Measurements from ENCODE around the gene SEMA3F. TPM values are rescaled to one million over a fixed set of nuclear protein-coding genes. Genes with fewer than 3 reads are reported as not detected.
A peak's percentile ranks its signal among the peaks of the same experiment; 100 is the strongest.
"Not testable (repeated sequence)": the region's sequence is repeated elsewhere in the genome, so short reads cannot be mapped to it uniquely, and the experiment has no call there.

Gene SEMA3F
- total RNA-seq, 2 experiments from 2014 or later, result not detected

DNA sequence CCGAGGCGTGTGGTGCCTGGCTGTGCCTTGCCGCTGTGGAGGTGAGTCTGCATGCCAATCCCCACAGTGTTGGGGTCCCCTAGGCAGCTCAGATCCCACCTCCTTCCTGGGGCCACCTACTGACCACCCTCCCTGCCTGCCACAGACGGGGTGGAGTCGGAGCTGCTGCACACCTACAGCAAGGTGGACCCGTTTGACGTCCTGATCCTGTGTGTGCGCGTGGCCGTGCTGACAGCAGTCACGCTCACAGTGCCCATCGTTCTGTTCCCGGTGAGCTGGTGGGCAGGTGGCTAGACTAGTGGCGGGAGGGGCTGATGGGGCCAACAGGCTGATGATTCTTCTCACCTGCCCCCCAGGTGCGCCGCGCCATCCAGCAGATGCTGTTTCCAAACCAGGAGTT, 63.3 kb downstream of the SEMA3F start:
- H3K4me1 Mint-ChIP-seq, result no peaks in the 10 kb centered on the region
- no peak overlapping the region for H3K27ac Mint-ChIP-seq
- H3K27me3 Mint-ChIP-seq, result no peaks in the 10 kb centered on the region
- no peaks in the 10 kb centered on the region for H3K36me3 Mint-ChIP-seq (ENCODE audit: low read depth)
- DNase-seq, result no peak
- no peak overlapping the region for H3K4me3 Mint-ChIP-seq
- POLR2A ChIA-PET, result no interaction called here
- CTCF ChIA-PET, result interaction anchor here (1.1 to 17.4 kb wide), 8 partner anchors 8 to 98 kb away, joined by 3 to 175 read pairs (median 4); partner anchors contain the start of gene SLC38A3
- no peaks in the 10 kb centered on the region for H3K9me3 Mint-ChIP-seq

GRCh38 chr3:50219285-50219684, 64.2 kb downstream of the SEMA3F start:
- no peaks in the 10 kb centered on the region for H3K9me3 Mint-ChIP-seq
- ChIA-PET POLR2A (no interaction called here), CTCF (interaction anchor here (0.6 to 17.4 kb wide), 8 partner anchors 9 to 98 kb away, joined by 3 to 175 read pairs (median 4); partner anchors contain the start of gene SLC38A3)
- H3K27me3 Mint-ChIP-seq, result peaks cover 3% of the 10 kb centered on the region
- H3K4me1 Mint-ChIP-seq, result peaks cover 2% of the 10 kb centered on the region
- DNase-seq, result no peak
- H3K4me3 Mint-ChIP-seq, result no peak overlapping the region
- no peak overlapping the region for H3K27ac Mint-ChIP-seq
- H3K36me3 Mint-ChIP-seq (ENCODE audit: low read depth), result no peaks in the 10 kb centered on the region

GRCh38 chr3:50220109-50220508, 65.0 kb downstream of the SEMA3F start:
- CTCF ChIA-PET, result interaction anchor here (0.9 to 17.4 kb wide), 7 partner anchors 9 to 64 kb away, joined by 3 to 175 read pairs (median 3); partner anchors contain the start of gene SLC38A3
- POLR2A ChIA-PET, result no interaction called here
- no peak for DNase-seq
- Mint-ChIP-seq H3K27me3 (peaks cover 6% of the 10 kb centered on the region), H3K9me3 (no peaks in the 10 kb centered on the region), H3K36me3 (ENCODE audit: low read depth) (no peaks in the 10 kb centered on the region), H3K27ac (no peak overlapping the region), H3K4me1 (peaks cover 2% of the 10 kb centered on the region), H3K4me3 (no peak overlapping the region)

- H3K27ac Mint-ChIP-seq, result peak overlapping the region; percentile 72
- H3K4me3 Mint-ChIP-seq, result no peak overlapping the region
- ChIA-PET POLR2A (no interaction called here), CTCF (interaction anchor here (0.6 to 17.4 kb wide), 5 partner anchors 10 to 46 kb away, joined by 3 to 175 read pairs (median 4); no protein-coding TSS in a partner anchor)
- peaks cover 10% of the 10 kb centered on the region for H3K27me3 Mint-ChIP-seq
- no peaks in the 10 kb centered on the region for H3K36me3 Mint-ChIP-seq (ENCODE audit: low read depth)
- H3K9me3 Mint-ChIP-seq, result no peaks in the 10 kb centered on the region
- H3K4me1 Mint-ChIP-seq, result peaks cover 7% of the 10 kb centered on the region
- DNase-seq, result no peak
Measured at GRCh38 chr3:50221051-50221410, 65.9 kb downstream of the SEMA3F start.

- H3K27ac Mint-ChIP-seq, result peak overlapping the region; percentile 72
- H3K9me3 Mint-ChIP-seq, result no peaks in the 10 kb centered on the region
- no peak overlapping the region for H3K4me3 Mint-ChIP-seq
- peaks cover 11% of the 10 kb centered on the region for H3K4me1 Mint-ChIP-seq
- DNase-seq, result no peak
- H3K27me3 Mint-ChIP-seq, result peaks cover 10% of the 10 kb centered on the region
- CTCF ChIA-PET, result interaction anchor here (0.6 to 17.4 kb wide), 5 partner anchors 10 to 84 kb away, joined by 3 to 175 read pairs (median 4); no protein-coding TSS in a partner anchor
- H3K36me3 Mint-ChIP-seq (ENCODE audit: low read depth), result no peaks in the 10 kb centered on the region
- POLR2A ChIA-PET, result interaction anchor here (0.6 kb wide), 1 partner anchor 18 kb away, joined by 3 read pairs; no protein-coding TSS in a partner anchor
Measured at GRCh38 chr3:50221411-50222168, 66.5 kb downstream of the SEMA3F start.

- no peak overlapping the region for H3K4me3 Mint-ChIP-seq
- no peak overlapping the region for H3K27ac Mint-ChIP-seq
- peaks cover 10% of the 10 kb centered on the region for H3K27me3 Mint-ChIP-seq
- DNase-seq, result no peak
- CTCF ChIA-PET, result interaction anchor here (1.0 to 17.4 kb wide), 3 partner anchors 24 to 85 kb away, joined by 3 to 175 read pairs (median 6); no protein-coding TSS in a partner anchor
- POLR2A ChIA-PET, result interaction anchor here (0.6 kb wide), 1 partner anchor 19 kb away, joined by 3 read pairs; no protein-coding TSS in a partner anchor
- H3K9me3 Mint-ChIP-seq, result no peaks in the 10 kb centered on the region
- peaks cover 17% of the 10 kb centered on the region for H3K4me1 Mint-ChIP-seq
- no peaks in the 10 kb centered on the region for H3K36me3 Mint-ChIP-seq (ENCODE audit: low read depth)
Measured at GRCh38 chr3:50222169-50222528, 67.0 kb downstream of the SEMA3F start.

GRCh38 chr3:50224639-50225038, 69.5 kb downstream of the SEMA3F start:
- Mint-ChIP-seq H3K36me3 (ENCODE audit: low read depth) (no peaks in the 10 kb centered on the region), H3K4me1 (peaks cover 32% of the 10 kb centered on the region), H3K4me3 (no peak overlapping the region), H3K9me3 (no peaks in the 10 kb centered on the region), H3K27ac (no peak overlapping the region), H3K27me3 (peaks cover 10% of the 10 kb centered on the region)
- CTCF ChIA-PET, result interaction anchor here (0.6 to 17.4 kb wide), 14 partner anchors 11 to 108 kb away, joined by 3 to 212 read pairs (median 6); partner anchors contain the start of gene GNAI2
- no peak for DNase-seq
- POLR2A ChIA-PET, result interaction anchor here (0.6 kb wide), 1 partner anchor 99 kb away, joined by 4 read pairs; no protein-coding TSS in a partner anchor

DNA sequence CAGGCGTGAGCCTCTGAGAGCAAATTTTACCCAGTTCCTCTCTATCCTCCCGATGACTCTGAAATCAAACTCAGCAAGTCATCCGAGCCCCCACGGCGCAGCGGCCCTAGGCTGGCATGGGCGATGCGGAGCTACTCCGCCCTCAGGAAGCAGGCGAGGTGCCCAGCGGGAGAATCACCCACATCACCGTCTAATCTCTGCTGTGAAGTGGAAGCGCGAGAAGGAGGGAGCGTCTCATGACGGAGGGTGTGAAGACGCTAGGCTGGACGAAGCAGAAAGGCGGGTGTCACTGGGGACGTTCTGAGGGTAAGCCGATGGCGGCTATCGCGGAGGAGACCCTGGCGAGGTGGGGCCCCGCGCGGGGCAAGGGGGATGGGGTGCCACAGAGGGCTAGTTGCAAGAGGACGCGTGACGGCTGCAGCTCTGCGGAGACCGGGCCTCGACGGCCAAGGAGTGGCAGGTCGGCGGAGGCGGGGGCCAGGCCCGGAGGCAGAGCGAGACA, 71.8 kb downstream of the SEMA3F start:
- POLR2A ChIA-PET, result interaction anchor here (0.7 to 1.4 kb wide), 3 partner anchors 11 to 38 kb away, joined by 3 to 5 read pairs (median 4); no protein-coding TSS in a partner anchor
- Mint-ChIP-seq H3K9me3 (no peaks in the 10 kb centered on the region), H3K4me3 (peak overlapping the region; percentile 82), H3K36me3 (ENCODE audit: low read depth) (no peaks in the 10 kb centered on the region), H3K27me3 (peaks cover 10% of the 10 kb centered on the region), H3K4me1 (peaks cover 35% of the 10 kb centered on the region), H3K27ac (peak overlapping the region; percentile 91)
- CTCF ChIA-PET, result interaction anchor here (0.7 to 17.4 kb wide), 24 partner anchors 10 to 1564 kb away, joined by 3 to 212 read pairs (median 6); partner anchors contain the start of genes CELSR3, GNAI2, LSMEM2 and TUSC2
- peak; percentile 43 for DNase-seq

DNA sequence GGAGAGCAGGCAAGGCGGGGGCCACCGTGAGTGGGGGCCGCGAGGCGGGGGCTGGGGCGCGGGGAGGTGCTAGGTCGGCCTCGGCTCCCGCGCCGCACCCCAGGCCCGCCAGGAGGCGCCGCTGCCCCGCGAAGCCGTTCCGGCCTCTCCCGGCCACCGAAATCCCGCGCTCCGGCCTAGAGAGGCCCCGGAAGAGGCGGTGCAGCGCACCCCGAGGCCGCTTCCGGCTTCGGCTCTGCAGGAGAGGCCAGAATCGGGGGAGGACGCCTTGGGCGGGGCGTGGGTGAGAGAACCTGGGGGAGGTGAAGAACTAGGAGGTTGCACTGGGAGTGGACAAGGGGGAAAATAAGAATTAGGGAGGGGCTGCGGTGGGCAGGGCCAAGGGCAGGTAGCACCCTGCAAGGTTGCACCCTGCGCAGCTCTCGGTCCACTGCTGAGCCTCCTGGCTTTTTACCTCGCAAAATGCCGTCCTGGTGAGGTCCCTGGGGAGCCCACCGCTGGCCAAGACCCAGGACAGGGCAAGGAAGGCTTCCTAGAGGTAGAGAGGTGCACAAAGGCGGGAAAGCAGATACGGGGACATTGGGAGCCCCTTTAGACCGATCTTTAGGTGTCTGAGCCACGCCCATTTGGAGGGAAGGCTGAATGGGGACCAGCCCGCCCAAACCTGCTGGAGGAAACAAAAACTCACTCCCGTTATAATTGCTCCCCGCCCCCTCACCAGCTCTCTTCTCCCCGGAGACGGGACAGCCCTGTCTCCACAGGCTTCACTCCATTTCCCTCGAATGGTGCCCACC, 72.5 kb downstream of the SEMA3F start:
- Mint-ChIP-seq H3K4me3 (peak overlapping the region; percentile 82), H3K36me3 (ENCODE audit: low read depth) (no peaks in the 10 kb centered on the region), H3K27me3 (peaks cover 10% of the 10 kb centered on the region), H3K27ac (peak overlapping the region; percentile 91), H3K9me3 (no peaks in the 10 kb centered on the region), H3K4me1 (peaks cover 35% of the 10 kb centered on the region)
- CTCF ChIA-PET, result interaction anchor here (0.6 to 17.4 kb wide), 18 partner anchors 9 to 279 kb away, joined by 3 to 212 read pairs (median 7); partner anchors contain the start of genes GNAI2, LSMEM2 and TUSC2
- DNase-seq, result peak; percentile 93
- POLR2A ChIA-PET, result interaction anchor here (0.9 to 1.4 kb wide), 2 partner anchors 10 to 14 kb away, joined by 3 to 4 read pairs; no protein-coding TSS in a partner anchor

DNA sequence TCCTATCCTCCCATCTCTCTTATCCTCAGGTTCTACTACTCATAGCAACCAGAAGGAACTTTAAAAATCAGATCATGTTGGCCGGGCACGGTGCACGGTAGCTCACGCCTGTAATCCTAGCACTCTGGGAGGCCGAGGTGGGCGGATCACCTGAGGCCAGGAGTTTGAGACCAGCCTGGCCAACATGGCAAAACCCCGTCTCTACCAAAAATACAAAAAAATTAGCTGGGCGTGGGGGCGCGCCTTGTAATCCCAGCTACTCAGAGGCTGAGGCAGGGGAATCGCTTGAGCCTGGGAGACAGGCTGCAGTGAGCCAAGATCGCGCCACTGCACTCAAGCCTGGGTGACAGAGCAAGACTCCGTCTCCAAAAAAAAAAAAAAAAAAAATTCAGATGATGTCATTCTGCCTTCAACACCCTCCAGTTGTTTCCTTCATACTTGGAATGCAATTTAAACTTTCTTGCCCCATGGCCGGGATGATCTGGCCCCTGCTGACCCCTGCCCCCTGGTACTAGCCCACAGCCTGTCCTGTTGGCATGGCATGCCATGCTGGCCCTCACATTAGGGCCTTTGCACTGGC, 73.2 kb downstream of the SEMA3F start:
- not testable (repeated sequence) for DNase-seq; H3K9me3 Mint-ChIP-seq; H3K36me3 Mint-ChIP-seq (ENCODE audit: low read depth); H3K27me3 Mint-ChIP-seq
- POLR2A ChIA-PET, result interaction anchor here (1.4 kb wide), 1 partner anchor 13 kb away, joined by 4 read pairs; no protein-coding TSS in a partner anchor
- Mint-ChIP-seq H3K4me1 (peaks cover 35% of the 10 kb centered on the region), H3K27ac (peak overlapping the region; percentile 90), H3K4me3 (peak overlapping the region; percentile 82)
- CTCF ChIA-PET, result interaction anchor here (0.6 to 17.4 kb wide), 13 partner anchors 10 to 280 kb away, joined by 3 to 212 read pairs (median 4); partner anchors contain the start of gene TUSC2

- ChIA-PET POLR2A (no interaction called here), CTCF (interaction anchor here (0.9 to 17.4 kb wide), 5 partner anchors 17 to 46 kb away, joined by 3 to 212 read pairs (median 8); no protein-coding TSS in a partner anchor)
- Mint-ChIP-seq H3K4me3 (peak overlapping the region; percentile 15), H3K36me3 (ENCODE audit: low read depth) (no peaks in the 10 kb centered on the region), H3K27ac (no peak overlapping the region), H3K27me3 (peaks cover 7% of the 10 kb centered on the region), H3K4me1 (peaks cover 38% of the 10 kb centered on the region), H3K9me3 (no peaks in the 10 kb centered on the region)
- no peak for DNase-seq
Measured at GRCh38 chr3:50229490-50229889, 74.4 kb downstream of the SEMA3F start.
